NCI-H1930 (cell line): ENCODE data around the gene FAM219A.
"Not testable (repeated sequence)": the region's sequence is repeated elsewhere in the genome, so short reads cannot be mapped to it uniquely, and the experiment has no call there.

Experiments
- DNase-seq, 2 experiments: peaks; one replicate each; lab custom pipeline; 2025; lab: John Stamatoyannopoulos, UW

The FAM219A gene

DNA sequence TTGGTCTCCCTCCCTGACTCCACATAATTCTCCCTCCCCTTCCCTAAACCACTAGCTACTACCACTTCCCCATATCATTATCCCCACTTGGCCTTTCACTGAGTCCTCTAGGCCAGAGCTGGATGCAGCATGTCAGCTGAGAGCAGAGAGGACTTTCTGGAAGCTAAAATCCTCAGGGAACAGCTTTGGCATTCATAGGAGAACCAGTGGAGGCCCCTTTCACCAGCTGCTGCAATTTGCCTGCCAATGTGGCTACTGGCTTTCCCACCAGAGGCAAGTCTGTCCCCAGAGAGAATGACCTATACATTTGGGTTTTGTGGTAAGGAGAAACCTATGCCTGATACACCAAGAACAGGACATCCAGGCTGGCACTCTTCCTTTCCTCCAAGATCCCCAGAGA, 14.4 kb downstream of the FAM219A start:
- DNase-seq, result no peak

DNA sequence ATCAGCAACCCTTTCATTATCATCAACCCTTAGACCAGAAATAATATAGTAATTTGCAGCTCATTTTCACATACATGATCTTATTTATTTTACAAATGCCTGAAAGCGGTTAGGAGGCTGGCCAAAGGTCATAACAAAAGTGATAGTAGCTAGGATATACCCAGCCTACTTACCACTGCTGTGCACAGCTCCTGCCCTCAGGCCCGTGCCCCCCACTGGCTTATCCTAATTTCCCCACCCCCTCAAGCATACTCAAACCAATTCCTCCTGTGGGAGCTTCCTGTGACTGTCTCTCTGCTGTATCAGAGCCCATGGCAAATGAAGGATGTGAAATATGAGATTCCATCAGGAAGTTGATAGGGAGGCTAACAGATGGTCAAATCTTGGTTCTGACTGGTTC, 14.8 kb downstream of the FAM219A start:
- no peak for DNase-seq

- DNase-seq, result no peak
These were observed 15.6 kb downstream of the FAM219A start for GRCh38 chr9:34442770-34443169.

GRCh38 chr9:34440017-34440416, 18.4 kb downstream of the FAM219A start:
- no peak for DNase-seq

- DNase-seq, result not testable (repeated sequence)
These were observed 19.9 kb downstream of the FAM219A start for GRCh38 chr9:34438465-34438864.

DNA sequence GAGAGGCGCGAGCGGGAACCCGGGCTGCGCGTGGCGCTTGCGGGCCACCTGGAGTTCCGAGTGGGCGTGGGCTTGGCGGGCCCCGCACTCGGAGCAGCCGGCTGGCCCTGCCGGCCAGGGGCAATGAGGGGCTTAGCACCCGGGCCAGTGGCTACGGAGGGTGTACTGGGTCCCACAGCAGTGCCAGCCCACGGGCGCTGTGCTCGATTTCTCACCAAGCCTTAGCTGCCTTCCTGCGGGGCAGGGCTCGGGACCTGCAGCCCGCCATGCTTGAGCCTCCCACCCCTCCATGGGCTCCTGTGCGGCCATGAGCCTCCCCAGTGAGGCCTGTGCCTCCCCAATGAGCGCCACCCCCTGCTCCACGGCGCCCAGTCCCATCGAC, 20.5 kb downstream of the FAM219A start:
- DNase-seq, result not testable (repeated sequence)

- DNase-seq, result peak; percentile 64 to 70
These were observed 21.1 kb downstream of the FAM219A start for GRCh38 chr9:34437006-34437925.

DNA sequence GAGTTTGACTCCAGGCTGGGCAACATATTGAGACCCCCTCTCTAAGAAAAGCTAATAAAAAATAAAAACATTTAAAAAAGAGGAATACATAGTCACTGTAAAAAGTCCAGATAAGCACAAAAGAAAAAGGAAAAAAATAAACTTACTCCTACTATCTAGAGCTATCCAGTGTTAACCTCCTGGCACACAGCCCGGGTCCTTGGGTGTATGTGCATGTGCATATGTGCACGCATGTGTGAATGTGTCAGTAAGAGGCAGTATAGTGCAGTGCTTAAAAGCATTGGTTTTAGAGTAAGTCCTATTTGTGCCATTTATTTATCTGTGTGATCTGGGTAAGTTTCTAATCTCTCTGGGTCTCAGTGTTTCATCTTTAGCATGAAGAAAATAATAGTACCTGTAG, 26.7 kb downstream of the FAM219A start:
- DNase-seq, result no peak

DNA sequence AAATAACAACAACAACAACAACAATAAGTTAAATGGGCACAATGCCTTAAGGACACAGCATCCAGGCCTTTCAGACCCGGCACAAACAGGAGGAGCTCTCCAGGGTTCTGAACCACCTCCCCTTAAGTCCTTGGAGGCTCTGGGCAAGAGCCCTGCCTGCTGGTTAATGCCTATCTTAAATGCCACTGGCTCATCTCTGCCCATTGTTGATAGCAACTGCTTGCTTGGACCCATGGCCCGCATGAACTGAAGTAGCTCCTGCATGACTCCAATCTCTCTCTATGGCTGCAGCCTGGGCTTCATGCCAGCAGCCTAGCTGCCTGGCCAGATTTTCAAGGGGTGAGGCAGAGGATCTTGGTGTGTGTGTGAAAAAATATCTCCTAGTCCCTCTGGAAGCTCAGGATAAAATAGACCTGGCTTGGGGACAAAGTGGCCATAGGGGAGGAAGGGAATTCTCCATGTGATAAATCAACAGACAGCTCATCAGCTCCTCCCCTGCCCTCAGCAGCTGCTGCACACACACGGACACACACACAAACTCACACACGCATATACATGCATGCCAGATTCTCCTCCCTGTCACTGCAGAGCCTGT, 27.4 kb downstream of the FAM219A start:
- DNase-seq, result no peak

- DNase-seq, result no peak
These were observed 29.9 kb downstream of the FAM219A start for GRCh38 chr9:34428325-34428958.

DNA sequence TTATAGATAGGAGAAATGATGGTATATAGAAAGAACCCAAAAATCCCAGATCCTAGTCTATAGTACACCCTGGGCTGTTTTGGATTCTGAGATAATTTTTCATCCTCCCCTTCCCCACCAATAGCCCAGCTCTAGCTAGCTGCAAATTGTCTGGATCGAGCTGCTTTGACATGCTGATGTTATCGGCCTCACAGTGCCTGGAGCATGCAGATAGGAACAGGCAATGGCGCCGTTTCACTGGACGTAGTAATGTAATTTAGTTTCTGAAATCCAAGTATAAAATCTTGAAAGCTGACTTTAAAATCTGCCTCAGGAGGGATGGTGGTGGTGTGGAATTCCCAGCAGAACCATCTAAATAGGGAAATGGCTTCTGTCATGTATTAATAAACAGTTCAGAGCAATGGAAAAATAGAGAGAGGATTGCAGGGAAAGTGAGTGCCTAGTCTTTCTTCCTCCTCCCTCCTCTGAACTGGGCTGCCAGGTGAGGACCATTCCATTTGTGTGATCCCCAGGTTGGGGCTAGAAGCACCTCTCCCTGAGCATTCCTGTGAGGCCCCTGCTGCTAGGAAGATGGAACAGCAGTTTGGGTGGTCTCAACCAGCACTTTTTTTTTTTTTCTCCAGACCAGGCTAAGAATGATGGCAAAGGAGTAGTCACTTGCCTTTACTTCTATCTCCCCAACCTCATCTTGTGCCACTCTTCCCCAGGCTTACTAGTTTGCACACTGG, 31.9 kb downstream of the FAM219A start:
- DNase-seq, result no peak

- no peak for DNase-seq
These were observed 38.5 kb downstream of the FAM219A start for GRCh38 chr9:34419716-34420504.

DNA sequence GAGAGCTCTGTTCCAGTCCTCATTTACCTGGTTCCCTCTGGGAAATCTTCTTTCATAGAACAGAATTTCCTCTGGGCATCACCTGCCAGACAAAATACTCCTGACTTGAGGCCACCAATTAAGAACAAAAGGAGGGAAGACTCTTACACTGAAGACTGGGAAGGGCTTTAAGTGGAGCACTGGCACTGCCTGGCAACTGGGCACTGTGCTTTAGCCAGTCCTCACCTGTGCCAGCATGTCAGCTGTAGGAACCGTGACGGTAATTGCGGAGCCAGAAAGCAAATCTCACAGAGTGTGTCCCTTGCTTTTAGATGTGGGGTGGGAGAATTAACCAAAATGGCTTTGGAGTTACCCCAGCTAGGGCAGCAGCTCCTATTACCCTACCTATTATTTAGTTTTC, 40.6 kb downstream of the FAM219A start:
- peak in 1 of 2 experiments; percentile 58 for DNase-seq

DNA sequence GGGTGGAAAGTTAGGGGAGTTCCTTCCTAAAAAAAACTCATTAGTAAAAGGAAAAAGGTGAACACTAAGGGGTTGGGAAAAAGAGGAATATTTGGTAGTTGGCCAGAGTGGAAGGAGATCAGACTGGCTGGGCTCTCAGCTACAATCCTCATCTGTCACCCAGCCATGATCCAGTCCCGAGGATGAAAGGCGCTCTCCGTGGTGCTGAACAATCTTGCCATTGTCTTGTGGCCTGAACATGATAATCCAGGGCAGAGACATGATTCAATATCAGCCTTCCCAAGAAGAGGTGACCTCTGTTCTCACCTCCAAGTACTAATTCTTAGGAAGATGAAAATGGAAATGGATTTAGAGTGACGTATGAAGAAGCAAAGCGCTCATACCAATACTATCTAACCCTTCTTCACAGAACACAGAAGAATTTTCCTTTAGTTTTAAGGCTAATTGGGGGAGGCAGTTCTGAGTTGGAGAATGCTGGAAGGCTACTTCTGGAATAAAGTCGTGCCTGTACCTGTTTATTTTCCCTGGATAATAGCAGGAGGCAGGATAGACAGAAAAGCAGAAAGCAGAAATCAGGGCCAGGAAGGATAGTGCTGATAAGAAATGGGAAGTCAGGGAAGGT, 45.0 kb downstream of the FAM219A start:
- DNase-seq, result no peak

- DNase-seq, result no peak
These were observed 46.0 kb downstream of the FAM219A start for GRCh38 chr9:34412336-34412735.

DNA sequence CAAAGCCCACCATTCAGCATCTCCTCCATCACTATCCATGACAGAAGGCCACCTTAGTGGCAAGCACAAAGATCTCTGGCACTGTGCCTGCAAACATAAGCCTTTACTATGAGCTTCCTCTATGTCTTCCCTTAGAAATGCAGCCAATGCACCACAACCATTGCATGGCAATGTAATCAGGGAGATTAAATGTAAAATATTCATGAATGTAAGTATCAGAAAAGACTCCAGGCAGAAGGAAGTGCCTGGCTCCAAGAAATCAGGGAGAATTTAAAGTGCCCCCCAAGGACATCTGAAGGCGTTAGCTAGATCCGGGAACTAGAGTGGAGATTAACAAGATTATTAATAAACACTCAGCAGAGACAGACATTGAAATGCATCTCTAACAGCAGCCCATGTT, 49.2 kb downstream of the FAM219A start:
- DNase-seq, result no peak

DNA sequence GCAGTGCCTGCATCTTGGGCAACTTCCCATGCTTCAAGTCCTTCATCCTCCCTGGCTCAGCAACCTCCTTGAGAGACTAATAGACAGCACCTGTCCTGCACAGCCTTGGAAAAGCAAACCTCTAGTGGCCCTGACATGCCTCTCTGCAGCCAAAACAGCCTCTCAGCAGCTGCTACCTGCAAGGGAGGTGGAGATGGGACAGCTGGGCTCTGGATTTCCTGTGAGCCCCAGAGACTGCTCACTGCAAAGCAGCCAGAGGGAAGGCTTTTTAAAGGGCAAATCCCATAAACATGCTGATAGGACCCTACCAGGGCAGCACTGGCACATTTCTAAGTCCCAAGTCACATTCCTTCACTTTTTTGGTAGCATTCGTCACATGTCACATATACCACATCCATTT, 50.2 kb downstream of the FAM219A start:
- DNase-seq, result no peak

GRCh38 chr9:34406219-34406618, 52.2 kb downstream of the FAM219A start:
- DNase-seq, result no peak

GRCh38 chr9:34405719-34406118, 52.7 kb downstream of the FAM219A start:
- no peak for DNase-seq

DNA sequence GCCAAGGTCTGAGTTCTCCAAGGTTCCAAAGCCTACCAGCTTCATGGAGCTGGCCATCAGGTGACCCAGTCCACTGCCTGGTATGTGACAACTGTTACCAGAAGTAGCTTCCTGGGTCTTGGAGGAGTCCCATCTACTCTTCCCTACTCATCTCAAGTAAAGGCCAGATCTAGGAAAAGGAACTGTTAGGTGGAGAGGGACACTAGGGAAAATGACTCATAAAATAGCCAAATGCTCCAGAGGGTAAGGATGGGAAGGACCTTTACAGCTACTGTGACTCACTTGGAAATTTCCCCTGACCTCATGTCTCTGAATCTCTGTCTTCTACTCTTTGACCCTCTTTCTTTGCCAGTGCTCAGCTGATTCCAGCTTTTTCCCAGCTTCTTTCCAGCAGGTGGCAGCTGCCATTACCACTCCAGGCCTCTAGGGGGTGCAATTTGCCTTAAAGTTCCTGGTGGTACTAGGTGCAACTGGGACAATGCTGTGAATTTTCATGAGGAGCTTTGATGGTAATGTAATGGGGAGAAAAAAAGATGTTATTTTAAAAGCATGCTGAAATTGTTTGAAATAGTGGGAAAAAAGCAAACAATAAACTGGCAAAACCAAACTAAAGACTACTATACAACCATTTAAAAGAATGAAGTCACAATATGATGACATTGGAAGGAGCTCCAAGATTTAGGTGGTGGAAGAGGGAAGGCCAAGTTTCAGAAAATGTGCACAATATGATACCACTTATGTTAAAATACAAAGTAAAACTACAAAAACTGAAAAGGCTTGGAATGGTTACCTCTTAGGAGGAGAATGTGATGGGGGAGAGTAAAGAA, 54.6 kb downstream of the FAM219A start:
- DNase-seq, result peak; percentile 51 to 73
